K562 (cell line): Measurements from ENCODE around the gene TPPP. TPM values are rescaled to one million over a fixed set of nuclear protein-coding genes. Genes with fewer than 3 reads are reported as not detected.

Experiments
- ATAC-seq: fragments of 200-7000 bp; cut with Tn5 transposase; 3 replicates; pipeline ENCODE4 v1.9.1; 2020; ENCODE audit warnings: moderate library complexity
- BruUV-seq: library from RNA; stranded (reverse); fragments of 400-500 nt; replicated peaks from 2 replicates; lab custom pipeline; 2021; lab: Mats Ljungman, UMichigan
- CTCF ChIA-PET: fragments of 300-600 bp; formaldehyde crosslinking; extraction: SDS; loops from one replicate; lab custom pipeline; 2021; ENCODE audit warnings: low intra/inter-chr PET ratio; lab: Yijun Ruan, JAX
- POLR2A ChIA-PET: fragments of 300-600, 350-650 bp; sonication (Branson Sonifier 250); formaldehyde crosslinking; extraction: SDS; loops from one replicate; lab custom pipeline; 2021; ENCODE audit warnings: antibody characterized with exemption, inconsistent platforms; lab: Yijun Ruan, JAX
- DNase-seq, 4 experiments: peaks; one replicate each; pipeline versions ENCODE4 v3.0.0 to v3.0.0-alpha.2; 2011 to 2018; ENCODE audit warnings: low spot score in 3 of 4, mixed read lengths in 3 of 4; ENCODE audit errors: extremely low read depth in 1 of 4
- FAIRE-seq: peaks from 2 replicates; lab custom pipeline; 2011; peaks lifted over from hg19 to GRCh38; lab: Jason Lieb, UNC
- H2AFZ ChIP-seq: 2 replicates; pipeline ENCODE4 v1.6.0; 2011; ENCODE audit warnings: low read depth, low read length, control low read depth, inconsistent platforms
- H3K27ac ChIP-seq: fragments of 200-600 bp; 3 replicates; pipeline ENCODE4 v1.8.0; 2011; ENCODE audit warnings: low read depth, mild to moderate bottlenecking, control low read depth, inconsistent platforms, low read length, moderate library complexity, mixed read lengths; ENCODE audit errors: extremely low read depth
- H3K27me3 ChIP-seq, 2 experiments: fragments of 300-600 bp in 1 of 2; 2 replicates in 1 of 2; 3 replicates in 1 of 2; pipeline versions ENCODE4 v1.6.0 to v1.8.0; 2011; ENCODE audit warnings: inconsistent platforms in 2 of 2, low read length in 2 of 2, mild to moderate bottlenecking in 1 of 2, mixed read lengths in 1 of 2, moderate library complexity in 1 of 2; ENCODE audit not compliant: control insufficient read depth in 2 of 2, insufficient read depth in 2 of 2
- H3K36me3 ChIP-seq: fragments of 300-600 bp; 3 replicates; pipeline ENCODE4 v1.8.0; 2011; ENCODE audit warnings: mild to moderate bottlenecking, low read length, inconsistent platforms; ENCODE audit not compliant: control insufficient read depth, insufficient read depth
- H3K4me1 ChIP-seq, 2 experiments: fragments of 200-600 bp in 1 of 2; replicated peaks in 1 of 2; 2 replicates in 1 of 2; 3 replicates in 1 of 2; pipeline versions ENCODE4 v1.5.1 to v1.8.0; 2011; ENCODE audit warnings: inconsistent platforms in 2 of 2, low read length in 2 of 2, mild to moderate bottlenecking in 1 of 2, mixed read lengths in 1 of 2, moderate library complexity in 1 of 2; ENCODE audit not compliant: control insufficient read depth in 2 of 2, insufficient read depth in 2 of 2
- H3K4me2 ChIP-seq: 2 replicates; pipeline ENCODE4 v1.6.1; 2011; ENCODE audit warnings: low read length, control low read depth, inconsistent platforms, mixed read lengths; ENCODE audit not compliant: insufficient read depth
- H3K4me3 ChIP-seq: fragments of 200-600 bp; sonication (generic), shearing (Covaris generic); 2 replicates; pipeline ENCODE4 v1.5.1; 2016; ENCODE audit warnings: control low read depth, inconsistent platforms
- H3K79me2 ChIP-seq: fragments of 200-600 bp; 3 replicates; pipeline ENCODE4 v1.8.0; 2011; ENCODE audit warnings: low read length, inconsistent platforms; ENCODE audit not compliant: control insufficient read depth, insufficient read depth
- H3K9ac ChIP-seq, 2 experiments: 2 replicates each; pipeline versions ENCODE4 v1.6.0 to v1.6.1; 2011; ENCODE audit warnings: low read depth in 2 of 2, low read length in 2 of 2, control low read depth in 1 of 2, inconsistent platforms in 1 of 2, mild to moderate bottlenecking in 1 of 2, mixed read lengths in 1 of 2; ENCODE audit not compliant: insufficient read depth in 1 of 2
- H3K9me1 ChIP-seq: one replicate; pipeline ENCODE4 v1.6.0; 2011; ENCODE audit warnings: inconsistent platforms, mild to moderate bottlenecking, low read length, moderate library complexity; ENCODE audit not compliant: control insufficient read depth, insufficient read depth
- H3K9me3 ChIP-seq: replicated peaks from 2 replicates; pipeline ENCODE4 v1.5.1; 2011; ENCODE audit warnings: low read depth, low read length, inconsistent platforms; ENCODE audit not compliant: control insufficient read depth, insufficient read depth
- H4K20me1 ChIP-seq: replicated peaks from 2 replicates; pipeline ENCODE4 v1.6.1; 2011; ENCODE audit warnings: low read length, inconsistent platforms, mixed read lengths; ENCODE audit not compliant: control insufficient read depth, insufficient read depth
- HDAC8 ChIP-seq: fragments of 450-650 bp; IDR thresholded peaks from 2 replicates; pipeline ENCODE4 v1.6.1; 2016; ENCODE audit warnings: mild to moderate bottlenecking, missing genetic modification characterization, moderate library complexity, missing compliant biosample characterization
- ILF3 ChIP-seq: fragments of 450-650 bp; IDR thresholded peaks from 2 replicates; pipeline ENCODE4 v1.6.1; 2018; ENCODE audit warnings: antibody characterized with exemption, mild to moderate bottlenecking, moderate library complexity, borderline replicate concordance
- LARP7 ChIP-seq: fragments of 450-650 bp; IDR thresholded peaks from 2 replicates; pipeline ENCODE4 v1.6.1; 2016
- NFIC ChIP-seq: fragments of 450-650 bp; IDR thresholded peaks from 2 replicates; pipeline ENCODE4 v1.6.1; 2017; ENCODE audit warnings: mild to moderate bottlenecking, inconsistent platforms
- POLR2G ChIP-seq: fragments of 200-400 bp; formaldehyde crosslinking; IDR thresholded peaks from 2 replicates; pipeline ENCODE4 v1.6.1; 2017; ENCODE audit warnings: low read depth, mild to moderate bottlenecking, antibody characterized with exemption, low read length, moderate library complexity
- RBM22 ChIP-seq: fragments of 200-400 bp; formaldehyde crosslinking; IDR thresholded peaks from 2 replicates; pipeline ENCODE4 v1.6.1; 2018; ENCODE audit warnings: low read length, low read depth; ENCODE audit not compliant: poor library complexity, severe bottlenecking
- TAF9B ChIP-seq: fragments of 450-650 bp; IDR thresholded peaks from 2 replicates; pipeline ENCODE4 v1.6.1; 2018; ENCODE audit warnings: mild to moderate bottlenecking; ENCODE audit not compliant: partially characterized antibody
- TRIM24 ChIP-seq, 2 experiments: fragments of 450-650 bp; IDR thresholded peaks; 2 replicates each; pipeline ENCODE4 v1.6.1; 2016
- ZBTB33 ChIP-seq: sonication (generic); formaldehyde crosslinking; IDR thresholded peaks from 2 replicates; pipeline ENCODE4 v1.8.1; 2023; ENCODE audit warnings: mild to moderate bottlenecking, missing genetic modification reagents
- ZNF699 ChIP-seq: fragments of 250-450 bp; sonication (Bioruptor Pico); IDR thresholded peaks from 2 replicates; pipeline ENCODE4 v1.8.0; 2021; ENCODE audit warnings: mild to moderate bottlenecking, moderate library complexity; ENCODE audit not compliant: insufficient replicate concordance
- ZZZ3 ChIP-seq: fragments of 450-650 bp; IDR thresholded peaks from 2 replicates; pipeline ENCODE4 v1.6.1; 2016; ENCODE audit warnings: antibody characterized with exemption, mild to moderate bottlenecking, moderate library complexity
- WGBS: fragments of 100-300 bp; shearing (Covaris generic); methylation state at CpG from one replicate; pipeline ENCODE4 v1.1.6; 2016; ENCODE audit warnings: low coverage, mixed read lengths; ENCODE audit not compliant: insufficient coverage; ENCODE audit errors: missing lambda C conversion rate; 5-methylcytosine and 5-hydroxymethylcytosine counted together
- in situ Hi-C: fragments of 300-500 bp; cut with MboI; formaldehyde crosslinking; loops from 4 replicates; pipeline ENCODE4 v1.15.0; 2018; ENCODE audit warnings: inconsistent platforms, mixed read lengths
- intact Hi-C: fragments of 100-400 bp; cut with micrococcal nuclease; formaldehyde crosslinking; loops from 2 replicates; pipeline ENCODE4 v1.14.2; 2022
- polyA plus RNA-seq, 8 experiments: library from polyadenylated mRNA; depleted of rRNA in 4 of 8; stranded (reverse) in 5 of 8; unstranded in 3 of 8; fragments of >200 nt; fragmentation: Nextera tagmentation in 2 of 8; fragmentation: Illumina TruSeq in 1 of 8; extraction: Ambion mirVana in 2 of 8; extraction: Trizol in 1 of 8; gene quantifications; 2 replicates each; pipeline versions ENCODE4 v1.2.1 to v1.2.3, GENCODE V29; 2011 to 2014; ENCODE audit warnings: inconsistent platforms in 1 of 8, missing spikeins in 1 of 8
- total RNA-seq, 7 experiments: library from RNA; depleted of rRNA in 6 of 7; stranded (reverse); fragments of >200 nt in 6 of 7; fragmentation: Illumina TruSeq in 2 of 7; extraction: Trizol in 2 of 7; gene quantifications; 2 replicates each; pipeline versions ENCODE4 v1.2.1 to v1.2.3, GENCODE V29; 2011 to 2021; ENCODE audit warnings: low replicate concordance in 1 of 7

TPPP gene
- total and polyA plus RNA-seq, 9 of the 15 experiments (the other 6 are each of a cell fraction or from before 2014, with no cell fraction given) = 0.01 to 0.07 (median 0.03) TPM; not detected in 6

- WGBS = 81% methylated on average over 21 of the region's 22 CpGs
- no peaks in the 10 kb centered on the region for H3K27me3 ChIP-seq
- no peaks in the 10 kb centered on the region for H3K79me2 ChIP-seq
- ChIA-PET POLR2A (interaction anchor here (1.5 kb wide), 1 partner anchor 12 kb away, joined by 3 read pairs; no protein-coding TSS in a partner anchor), CTCF (no interaction called here)
- H2AFZ ChIP-seq = no peak overlapping the region
- in situ Hi-C loops (no loop called here), intact Hi-C loops (loop anchor here (2.0 to 10.0 kb wide), 2 partner anchors 185 to 233 kb away; partner anchors contain the start of gene ZDHHC11)
- no peaks in the 10 kb centered on the region for H3K9me3 ChIP-seq
- no peak for DNase-seq
- H3K36me3 ChIP-seq = peaks cover 29% of the 10 kb centered on the region; the same call in 2 of the 3 replicates
- no peak overlapping the region; a peak in 1 of 4 replicates for H3K9ac ChIP-seq
- H4K20me1 ChIP-seq = peaks cover 47% of the 10 kb centered on the region
- H3K4me3 ChIP-seq = no peak overlapping the region
- no peak for FAIRE-seq
- peaks cover 4 to 84% of the 10 kb centered on the region in 2 experiments; a peak in 4 of 5 replicates for H3K4me1 ChIP-seq
- H3K4me2 ChIP-seq = no peak overlapping the region
- H3K27ac ChIP-seq = no peak overlapping the region
- no TSS peak for BruUV-seq
- no peaks in the 10 kb centered on the region for H3K9me1 ChIP-seq
- peak; percentile 1; the same call in 1 of the 3 replicates for ATAC-seq
- TF ChIP-seq POLR2G (peak; percentile 66), ZNF699 (CRISPR knock-in tag) (no peak), NFIC (no peak), ZZZ3 (no peak), ILF3 (no peak), HDAC8 (tag) (no peak), RBM22 (peak; percentile 19), TAF9B (no peak), LARP7 (no peak), ZBTB33 (no peak), TRIM24 (IDR thresholded peaks at IDR 0.05) (no peak)
Measured at GRCh38 chr5:669842-670395, 23.2 kb downstream of the TPPP start.
